ENCODE measurements around the gene ITPR3.

DNA sequence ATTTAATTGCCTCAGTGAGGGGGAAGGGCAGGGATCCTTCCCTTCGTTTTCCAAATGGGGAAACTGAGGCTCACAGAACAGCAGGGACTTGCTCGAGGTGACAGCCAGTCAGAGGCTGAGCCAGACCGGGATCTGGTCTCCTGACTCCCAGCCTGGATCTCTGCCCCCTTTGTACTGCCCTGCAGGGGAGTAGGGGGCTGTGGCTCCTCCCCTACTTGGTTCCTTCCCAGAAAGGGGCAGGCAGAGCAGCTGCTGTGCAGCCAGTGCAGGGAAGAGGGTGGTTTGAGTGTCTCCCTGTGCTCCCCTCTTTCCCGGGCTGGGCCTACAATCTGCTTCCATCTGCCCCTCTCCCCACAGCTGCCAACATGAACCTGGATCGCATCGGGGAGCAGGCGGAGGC is 52.7 kb downstream of the ITPR3 start:
- TF ChIP-seq, protein P1, sequence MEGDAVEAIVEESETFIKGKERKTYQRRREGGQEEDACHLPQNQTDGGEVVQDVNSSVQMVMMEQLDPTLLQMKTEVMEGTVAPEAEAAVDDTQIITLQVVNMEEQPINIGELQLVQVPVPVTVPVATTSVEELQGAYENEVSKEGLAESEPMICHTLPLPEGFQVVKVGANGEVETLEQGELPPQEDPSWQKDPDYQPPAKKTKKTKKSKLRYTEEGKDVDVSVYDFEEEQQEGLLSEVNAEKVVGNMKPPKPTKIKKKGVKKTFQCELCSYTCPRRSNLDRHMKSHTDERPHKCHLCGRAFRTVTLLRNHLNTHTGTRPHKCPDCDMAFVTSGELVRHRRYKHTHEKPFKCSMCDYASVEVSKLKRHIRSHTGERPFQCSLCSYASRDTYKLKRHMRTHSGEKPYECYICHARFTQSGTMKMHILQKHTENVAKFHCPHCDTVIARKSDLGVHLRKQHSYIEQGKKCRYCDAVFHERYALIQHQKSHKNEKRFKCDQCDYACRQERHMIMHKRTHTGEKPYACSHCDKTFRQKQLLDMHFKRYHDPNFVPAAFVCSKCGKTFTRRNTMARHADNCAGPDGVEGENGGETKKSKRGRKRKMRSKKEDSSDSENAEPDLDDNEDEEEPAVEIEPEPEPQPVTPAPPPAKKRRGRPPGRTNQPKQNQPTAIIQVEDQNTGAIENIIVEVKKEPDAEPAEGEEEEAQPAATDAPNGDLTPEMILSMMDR (IDR thresholded peaks at IDR 0.05) = no peak
- TF ChIP-seq POLR2A (IDR thresholded peaks at IDR 0.05) = no peak
